ENCODE measurements around the gene SDHA. TPM values are rescaled to one million over a fixed set of nuclear protein-coding genes. Genes with fewer than 3 reads are reported as not detected.

SDHA gene
- total RNA-seq, 1 experiment from 2014 or later: 137 TPM

- no peak for DNase-seq (ENCODE audit: low read depth)
Observed at GRCh38 chr5:185095-186070, 32.7 kb upstream of the SDHA start.

GRCh38 chr5:186091-187041, 31.8 kb upstream of the SDHA start:
- DNase-seq (ENCODE audit: low read depth): no peak

GRCh38 chr5:187042-187431, 31.1 kb upstream of the SDHA start:
- DNase-seq (ENCODE audit: low read depth): no peak

GRCh38 chr5:187617-188451, 30.3 kb upstream of the SDHA start:
- DNase-seq (ENCODE audit: low read depth): no peak

- peak; percentile 84 for DNase-seq (ENCODE audit: low read depth)
Observed at GRCh38 chr5:188488-189481, 29.3 kb upstream of the SDHA start.

GRCh38 chr5:189486-189885, 28.6 kb upstream of the SDHA start:
- DNase-seq (ENCODE audit: low read depth): no peak

GRCh38 chr5:189976-190365, 28.1 kb upstream of the SDHA start:
- no peak for DNase-seq (ENCODE audit: low read depth)

GRCh38 chr5:190366-191035, 27.6 kb upstream of the SDHA start:
- no peak for DNase-seq (ENCODE audit: low read depth)

GRCh38 chr5:191036-191948, 26.8 kb upstream of the SDHA start, which contains the start of gene LRRC14B:
LRRC14B (plus strand) TSS chr5:191495; CDS start chr5:191539, 44 bp downstream.
- no peak for DNase-seq (ENCODE audit: low read depth)

GRCh38 chr5:191949-192690, 26.0 kb upstream of the SDHA start:
- DNase-seq (ENCODE audit: low read depth): no peak

GRCh38 chr5:192691-192969, 25.5 kb upstream of the SDHA start:
- DNase-seq (ENCODE audit: low read depth): no peak

GRCh38 chr5:192970-193831, 24.9 kb upstream of the SDHA start:
- no peak for DNase-seq (ENCODE audit: low read depth)

GRCh38 chr5:194102-194501, 24.0 kb upstream of the SDHA start:
- no peak for DNase-seq (ENCODE audit: low read depth)

- no peak for DNase-seq (ENCODE audit: low read depth)
Observed at GRCh38 chr5:194603-195209, 23.4 kb upstream of the SDHA start.

- DNase-seq (ENCODE audit: low read depth): no peak
Observed at GRCh38 chr5:195401-196160, 22.5 kb upstream of the SDHA start.
